HCT116 (cell line): ENCODE measurements around the gene SLX9. TPM values are rescaled to one million over a fixed set of nuclear protein-coding genes. Genes with fewer than 3 reads are reported as not detected.

ENCODE experiments used
- ATAC-seq: fragments of 200-7000 bp; cut with Tn5 transposase; 2 replicates; pipeline ENCODE4 v1.9.1; 2020; ENCODE audit warnings: mild to moderate bottlenecking, moderate library complexity
- BruUV-seq: library from RNA; stranded (reverse); fragments of 400-500 nt; replicated peaks from 2 replicates; lab custom pipeline; 2021; lab: Mats Ljungman, UMichigan
- CTCF ChIA-PET: fragments of 300-600 bp; sonication (Branson Sonifier 250); formaldehyde crosslinking; loops from one replicate; lab custom pipeline; 2021; ENCODE audit warnings: antibody characterized with exemption; lab: Charles Lee
- POLR2A ChIA-PET: fragments of 300-600, 350-600 bp; sonication (Branson Sonifier 250); formaldehyde crosslinking; loops from one replicate; lab custom pipeline; 2021; ENCODE audit warnings: antibody characterized with exemption; lab: Charles Lee
- RAD21 ChIA-PET, 2 experiments: fragments of 300-600 bp; sonication (Branson Sonifier 250); formaldehyde crosslinking; loops; one replicate each; lab custom pipeline; 2023; ENCODE audit warnings: low total read pairs in 2 of 2; ENCODE audit not compliant: uncharacterized antibody in 2 of 2, unreplicated experiment in 2 of 2, low non-redundant PET in 1 of 2; lab: Charles Lee
- DNase-seq: peaks from one replicate; pipeline ENCODE4 v3.0.0-alpha.2; 2010; ENCODE audit warnings: low read depth, low spot score
- H2AFZ ChIP-seq: fragments of 200-600 bp; shearing (Covaris generic), sonication (generic); 2 replicates; pipeline ENCODE4 v1.6.1; 2017; ENCODE audit warnings: low read depth, mixed run types, mixed read lengths, antibody characterized with exemption, low read length; ENCODE audit not compliant: poor library complexity, severe bottlenecking
- H3K27ac ChIP-seq: 2 replicates; pipeline ENCODE4 v1.5.1; 2012; ENCODE audit warnings: low read depth, low read length
- H3K27me3 ChIP-seq: fragments of 200-600 bp; sonication (generic); 2 replicates; pipeline ENCODE4 v1.6.1; 2016; ENCODE audit warnings: mixed run types, low read length, mixed read lengths; ENCODE audit not compliant: insufficient read depth
- H3K36me3 ChIP-seq, 2 experiments: fragments of 200-500 bp in 1 of 2; fragments of 200-600 bp in 1 of 2; sonication (Bioruptor generic) in 1 of 2; sonication (generic) in 1 of 2; 2 replicates each; pipeline versions ENCODE4 v1.5.1 to v1.6.1; 2014 to 2016; ENCODE audit warnings: low read length in 2 of 2, inconsistent platforms in 1 of 2, mixed read lengths in 1 of 2, mixed run types in 1 of 2; ENCODE audit not compliant: insufficient read depth in 2 of 2, control insufficient read depth in 1 of 2
- H3K4me1 ChIP-seq, 2 experiments: fragments of 200-600 bp in 1 of 2; sonication (generic) in 1 of 2; 2 replicates each; pipeline versions ENCODE4 v1.5.1 to v1.6.1; 2012 to 2017; ENCODE audit warnings: low read length in 2 of 2, inconsistent platforms in 1 of 2, mild to moderate bottlenecking in 1 of 2, mixed read lengths in 1 of 2, mixed run types in 1 of 2, moderate library complexity in 1 of 2; ENCODE audit not compliant: insufficient read depth in 2 of 2, control insufficient read depth in 1 of 2
- H3K4me2 ChIP-seq: fragments of 200-600 bp; sonication (generic); 2 replicates; pipeline ENCODE4 v1.6.1; 2017; ENCODE audit warnings: mixed run types, low read length, mixed read lengths
- H3K4me3 ChIP-seq, 2 experiments: fragments of 200-600 bp in 1 of 2; sonication (generic) in 1 of 2; replicated peaks in 1 of 2; 2 replicates each; pipeline ENCODE4 v1.5.1; 2011 to 2016; ENCODE audit warnings: low read length in 2 of 2, control low read depth in 1 of 2, low read depth in 1 of 2, mild to moderate bottlenecking in 1 of 2, mixed read lengths in 1 of 2, mixed run types in 1 of 2
- H3K79me2 ChIP-seq: fragments of 200-600 bp; sonication (generic); 2 replicates; pipeline ENCODE4 v1.6.1; 2017; ENCODE audit warnings: mild to moderate bottlenecking, mixed run types, low read length, moderate library complexity, mixed read lengths; ENCODE audit not compliant: insufficient read depth
- H3K9ac ChIP-seq: fragments of 200-600 bp; sonication (generic); 2 replicates; pipeline ENCODE4 v1.6.1; 2016; ENCODE audit warnings: low read length, mixed read lengths
- H3K9me2 ChIP-seq: fragments of 200-600 bp; sonication (generic), shearing (Covaris generic); 2 replicates; pipeline ENCODE4 v1.6.1; 2017; ENCODE audit warnings: mixed run types, mild to moderate bottlenecking, moderate library complexity; ENCODE audit not compliant: insufficient read depth
- H3K9me3 ChIP-seq, 2 experiments: fragments of 200-500 bp in 1 of 2; fragments of 200-600 bp in 1 of 2; sonication (Bioruptor generic) in 1 of 2; sonication (generic) in 1 of 2; 2 replicates each; pipeline ENCODE4 v1.6.1; 2014 to 2017; ENCODE audit warnings: low read length in 2 of 2, mixed read lengths in 2 of 2, inconsistent platforms in 1 of 2, low read depth in 1 of 2, mild to moderate bottlenecking in 1 of 2, mixed run types in 1 of 2, moderate library complexity in 1 of 2; ENCODE audit not compliant: control insufficient read depth in 1 of 2, insufficient read depth in 1 of 2
- H4K20me1 ChIP-seq: fragments of 200-600 bp; sonication (generic), shearing (Covaris generic); 2 replicates; pipeline ENCODE4 v1.6.1; 2017; ENCODE audit warnings: mixed run types, mild to moderate bottlenecking, moderate library complexity; ENCODE audit not compliant: insufficient read depth
- CEBPB ChIP-seq: IDR thresholded peaks from 2 replicates; pipeline ENCODE4 v1.6.1; 2012; ENCODE audit warnings: low read depth
- EZH2 ChIP-seq: fragments of 200-600 bp; sonication (generic); IDR thresholded peaks from 2 replicates; pipeline ENCODE4 v1.6.1; 2017; ENCODE audit warnings: antibody characterized with exemption, mixed run types
- EZH2phosphoT487 ChIP-seq: fragments of 200-600 bp; IDR thresholded peaks from 2 replicates; pipeline ENCODE4 v1.6.1; 2018; ENCODE audit warnings: antibody characterized with exemption, borderline replicate concordance
- FOSL1 ChIP-seq: IDR thresholded peaks from 2 replicates; pipeline ENCODE4 v1.6.1; 2012; ENCODE audit warnings: low read depth
- JUND ChIP-seq: IDR thresholded peaks from 2 replicates; pipeline ENCODE4 v1.6.1; 2012
- MAX ChIP-seq: IDR thresholded peaks from 2 replicates; pipeline ENCODE4 v1.6.1; 2012
- SIN3A ChIP-seq: IDR thresholded peaks from 2 replicates; pipeline ENCODE4 v1.6.1; 2012; ENCODE audit warnings: low read depth
- SP1 ChIP-seq: IDR thresholded peaks from 2 replicates; pipeline ENCODE4 v1.6.1; 2012; ENCODE audit warnings: low read depth
- SRF ChIP-seq: IDR thresholded peaks from 2 replicates; pipeline ENCODE4 v1.6.1; 2012; ENCODE audit warnings: low read depth
- TCF7L2 ChIP-seq: IDR thresholded peaks from 2 replicates; pipeline ENCODE4 v1.7.0; 2011; ENCODE audit warnings: borderline replicate concordance, inconsistent platforms; ENCODE audit not compliant: insufficient read depth, insufficient read length; ENCODE audit errors: extremely low read depth
- ZFX ChIP-seq: fragments of 450-650 bp; IDR thresholded peaks from 2 replicates; pipeline ENCODE4 v1.6.1; 2017
- ZNF274 ChIP-seq: fragments of 200-500 bp; sonication (Bioruptor generic); IDR thresholded peaks from 2 replicates; pipeline ENCODE4 v1.6.1; 2014; ENCODE audit warnings: mild to moderate bottlenecking, low read depth, low read length, inconsistent platforms
- intact Hi-C: fragments of 100-400 bp; cut with micrococcal nuclease; formaldehyde crosslinking; loops from 2 replicates; pipeline ENCODE4 v1.10.0; 2022
- total RNA-seq: library from RNA; stranded (reverse); gene quantifications from one replicate; pipeline ENCODE4 v1.2.1, GENCODE V29; 2021; ENCODE audit not compliant: unreplicated experiment
- TF ChIP-seq, protein P1 (sequence below): IDR thresholded peaks from 2 replicates; pipeline ENCODE4 v1.6.1; 2011; ENCODE audit warnings: mild to moderate bottlenecking, low read length, moderate library complexity; ENCODE audit not compliant: insufficient replicate concordance; ENCODE audit errors: extremely low read depth

The SLX9 gene
- total RNA-seq, 1 experiment from 2014 or later: 61.9 TPM

DNA sequence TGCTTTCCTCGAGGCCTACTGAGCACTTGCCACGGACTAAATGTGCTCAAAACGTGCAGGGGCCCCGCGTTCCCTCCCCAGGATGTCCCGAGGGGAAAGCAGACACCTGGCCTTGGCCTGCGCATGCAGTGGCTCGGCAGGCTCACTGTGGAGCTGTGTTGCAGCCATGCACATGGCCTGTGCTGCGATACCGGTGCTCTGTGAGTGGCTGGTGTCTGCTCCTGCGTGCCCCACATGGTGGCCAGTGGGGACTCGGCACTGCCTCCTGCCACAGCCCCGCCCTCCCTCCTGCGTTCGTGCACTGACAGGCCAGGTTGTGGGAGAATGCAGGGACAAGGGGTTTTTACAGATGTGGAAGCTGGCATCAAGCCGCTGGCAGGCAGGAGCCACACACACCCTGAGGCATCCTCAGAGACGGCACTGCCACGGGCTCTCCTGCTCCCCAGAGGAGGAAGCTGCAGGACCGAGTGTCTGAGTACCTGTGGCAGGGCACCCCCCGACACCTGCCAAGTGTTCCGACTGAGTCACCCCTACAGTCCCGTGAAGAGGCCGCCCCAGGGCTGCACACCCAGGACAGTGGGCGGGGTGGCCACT lies 49.4 kb upstream of the SLX9 start:
- BruUV-seq: no TSS peak
- CTCF ChIA-PET: no interaction called here
- TF ChIP-seq MAX: no peak
- no peak for TF ChIP-seq SIN3A
- no peak for TF ChIP-seq EZH2phosphoT487
- no peak for TF ChIP-seq JUND
- no peak for TF ChIP-seq FOSL1
- no peak for TF ChIP-seq TCF7L2
- TF ChIP-seq CEBPB: no peak
- TF ChIP-seq ZNF274: no peak
- TF ChIP-seq EZH2: no peak
- TF ChIP-seq ZFX: no peak
- TF ChIP-seq SP1: no peak
- no peak for TF ChIP-seq SRF
- TF ChIP-seq, protein P1, sequence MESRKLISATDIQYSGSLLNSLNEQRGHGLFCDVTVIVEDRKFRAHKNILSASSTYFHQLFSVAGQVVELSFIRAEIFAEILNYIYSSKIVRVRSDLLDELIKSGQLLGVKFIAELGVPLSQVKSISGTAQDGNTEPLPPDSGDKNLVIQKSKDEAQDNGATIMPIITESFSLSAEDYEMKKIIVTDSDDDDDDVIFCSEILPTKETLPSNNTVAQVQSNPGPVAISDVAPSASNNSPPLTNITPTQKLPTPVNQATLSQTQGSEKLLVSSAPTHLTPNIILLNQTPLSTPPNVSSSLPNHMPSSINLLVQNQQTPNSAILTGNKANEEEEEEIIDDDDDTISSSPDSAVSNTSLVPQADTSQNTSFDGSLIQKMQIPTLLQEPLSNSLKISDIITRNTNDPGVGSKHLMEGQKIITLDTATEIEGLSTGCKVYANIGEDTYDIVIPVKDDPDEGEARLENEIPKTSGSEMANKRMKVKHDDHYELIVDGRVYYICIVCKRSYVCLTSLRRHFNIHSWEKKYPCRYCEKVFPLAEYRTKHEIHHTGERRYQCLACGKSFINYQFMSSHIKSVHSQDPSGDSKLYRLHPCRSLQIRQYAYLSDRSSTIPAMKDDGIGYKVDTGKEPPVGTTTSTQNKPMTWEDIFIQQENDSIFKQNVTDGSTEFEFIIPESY: no peak
- TF ChIP-seq, all 23 proteins: peak for 0
- no peak overlapping the region for H3K4me3 ChIP-seq
- ChIA-PET RAD21 (no interaction called here), POLR2A (no interaction called here)
- no peak overlapping the region for H3K27ac ChIP-seq
- ATAC-seq (no peak), DNase-seq (no peak)
- H3K9me2 ChIP-seq: no peaks in the 10 kb centered on the region
- no peaks in the 10 kb centered on the region for H3K36me3 ChIP-seq
- no peaks in the 10 kb centered on the region for H3K79me2 ChIP-seq
- intact Hi-C loops: loop anchor here (5.0 kb wide), 1 partner anchor 37 kb away; no protein-coding TSS in a partner anchor
- H2AFZ ChIP-seq: no peak overlapping the region
- no peaks in the 10 kb centered on the region for H3K27me3 ChIP-seq
- no peaks in the 10 kb centered on the region for H3K4me1 ChIP-seq
- H4K20me1 ChIP-seq: no peaks in the 10 kb centered on the region
- H3K4me2 ChIP-seq: no peak overlapping the region
- no peak overlapping the region for H3K9ac ChIP-seq
- H3K9me3 ChIP-seq: no peaks in the 10 kb centered on the region
